Activated CD8-positive, alpha-beta T cell treated with anti-CD3 and anti-CD28 coated beads for 36 hours (primary cell): ENCODE results near the gene FBXO34. TPM values are rescaled to one million over a fixed set of nuclear protein-coding genes. Genes with fewer than 3 reads are reported as not detected.

ENCODE experiments used
- ATAC-seq: fragments of 200-7000 bp; cut with Tn5 transposase; one replicate; pipeline ENCODE4 v1.10.0; 2021; ENCODE audit warnings: mild to moderate bottlenecking, moderate library complexity
- CTCF ChIA-PET: fragments of 350-600 bp; sonication (Branson Sonifier 250); formaldehyde crosslinking; loops from one replicate; lab custom pipeline; 2021; ENCODE audit warnings: antibody characterized with exemption; lab: Charles Lee
- POLR2A ChIA-PET: fragments of 350-600 bp; sonication (Branson Sonifier 250); formaldehyde crosslinking; loops from one replicate; lab custom pipeline; 2021; ENCODE audit warnings: antibody characterized with exemption; lab: Charles Lee
- DNase-seq: peaks from one replicate; pipeline ENCODE4 v3.0.0-alpha.2; 2020
- H3K27ac Mint-ChIP-seq: one replicate; pipeline ENCODE4 v1.8.0; 2021; ENCODE audit warnings: mild to moderate bottlenecking, mixed read lengths
- H3K27me3 Mint-ChIP-seq: one replicate; pipeline ENCODE4 v1.8.0; 2021; ENCODE audit warnings: mixed read lengths
- H3K36me3 Mint-ChIP-seq: one replicate; pipeline ENCODE4 v1.8.0; 2021; ENCODE audit warnings: low read depth, mixed read lengths
- H3K4me1 Mint-ChIP-seq: one replicate; pipeline ENCODE4 v1.8.0; 2021; ENCODE audit warnings: low read depth, mixed read lengths
- H3K4me3 Mint-ChIP-seq: one replicate; pipeline ENCODE4 v1.8.0; 2021; ENCODE audit warnings: mild to moderate bottlenecking, moderate library complexity, mixed read lengths
- H3K9me3 Mint-ChIP-seq: one replicate; pipeline ENCODE4 v1.8.0; 2021; ENCODE audit warnings: mixed read lengths
- CTCF ChIP-seq: fragments of 200-600 bp; IDR thresholded peaks from one replicate; pipeline ENCODE4 v1.8.0; 2022; ENCODE audit warnings: antibody characterized with exemption, mild to moderate bottlenecking
- intact Hi-C: fragments of 100-400 bp; cut with micrococcal nuclease; formaldehyde crosslinking; loops from one replicate; pipeline ENCODE4 v1.10.0; 2022
- total RNA-seq, 2 experiments: library from RNA; stranded (reverse); gene quantifications; one replicate each; pipeline ENCODE4 v1.2.3, GENCODE V29; 2021

Gene FBXO34
- total RNA-seq, 2 experiments from 2014 or later, result 17.7 to 20.0 TPM

- Mint-ChIP-seq H3K27ac (no peak overlapping the region), H3K9me3 (no peaks in the 10 kb centered on the region), H3K4me3 (no peak overlapping the region), H3K36me3 (peaks cover 2% of the 10 kb centered on the region), H3K4me1 (peaks cover 20% of the 10 kb centered on the region), H3K27me3 (no peaks in the 10 kb centered on the region)
- CTCF ChIA-PET, result interaction anchor here (1.0 to 4.7 kb wide), 6 partner anchors 10 to 111 kb away, joined by 3 to 87 read pairs (median 4); partner anchors contain the start of gene FBXO34
- ATAC-seq, result no peak
- POLR2A ChIA-PET, result interaction anchor here (1.5 to 2.1 kb wide), 3 partner anchors 17 to 86 kb away, joined by 4 to 6 read pairs (median 5); no protein-coding TSS in a partner anchor
- intact Hi-C loops, result no loop called here
- no peak for TF ChIP-seq CTCF
- DNase-seq, result no peak
Observed at GRCh38 chr14:55356913-55357312, 85.7 kb downstream of the FBXO34 start.

- peaks cover 7% of the 10 kb centered on the region for H3K36me3 Mint-ChIP-seq
- H3K4me3 Mint-ChIP-seq, result no peak overlapping the region
- no peak for DNase-seq
- ChIA-PET POLR2A (interaction anchor here (0.9 kb wide), 1 partner anchor 9 kb away, joined by 4 read pairs; no protein-coding TSS in a partner anchor), CTCF (interaction anchor here (0.9 to 1.0 kb wide), 2 partner anchors 89 to 114 kb away, joined by 4 to 6 read pairs; partner anchors contain the start of gene FBXO34)
- intact Hi-C loops, result no loop called here
- ATAC-seq, result no peak
- no peak for TF ChIP-seq CTCF
- H3K27ac Mint-ChIP-seq, result no peak overlapping the region
- no peaks in the 10 kb centered on the region for H3K27me3 Mint-ChIP-seq
- no peaks in the 10 kb centered on the region for H3K9me3 Mint-ChIP-seq
- H3K4me1 Mint-ChIP-seq, result peaks cover 14% of the 10 kb centered on the region
Observed at GRCh38 chr14:55359307-55359706, 88.1 kb downstream of the FBXO34 start.

GRCh38 chr14:55361190-55361589, 90.0 kb downstream of the FBXO34 start:
- ChIA-PET POLR2A (interaction anchor here (1.3 kb wide), 1 partner anchor 11 kb away, joined by 5 read pairs; no protein-coding TSS in a partner anchor), CTCF (interaction anchor here (0.6 to 1.8 kb wide), 5 partner anchors 11 to 148 kb away, joined by 3 to 5 read pairs (median 4); partner anchors contain the start of gene FBXO34)
- Mint-ChIP-seq H3K27ac (no peak overlapping the region), H3K36me3 (peaks cover 13% of the 10 kb centered on the region), H3K27me3 (no peaks in the 10 kb centered on the region), H3K4me1 (peaks cover 7% of the 10 kb centered on the region), H3K9me3 (no peaks in the 10 kb centered on the region), H3K4me3 (no peak overlapping the region)
- ATAC-seq (no peak), DNase-seq (no peak)
- intact Hi-C loops, result no loop called here
- TF ChIP-seq CTCF, result no peak

GRCh38 chr14:55366271-55366670, 95.0 kb downstream of the FBXO34 start:
- TF ChIP-seq CTCF, result no peak
- H3K9me3 Mint-ChIP-seq, result no peaks in the 10 kb centered on the region
- ChIA-PET CTCF (interaction anchor here (5.2 kb wide), 1 partner anchor 12 kb away, joined by 29 read pairs; no protein-coding TSS in a partner anchor), POLR2A (no interaction called here)
- intact Hi-C loops, result no loop called here
- no peak overlapping the region for H3K4me3 Mint-ChIP-seq
- H3K4me1 Mint-ChIP-seq, result peaks cover 13% of the 10 kb centered on the region
- DNase-seq, result no peak
- no peak for ATAC-seq
- peaks cover 38% of the 10 kb centered on the region for H3K36me3 Mint-ChIP-seq
- H3K27ac Mint-ChIP-seq, result no peak overlapping the region
- H3K27me3 Mint-ChIP-seq, result no peaks in the 10 kb centered on the region

- Mint-ChIP-seq H3K4me3 (no peak overlapping the region), H3K9me3 (no peaks in the 10 kb centered on the region), H3K27ac (peak overlapping the region; percentile 63), H3K4me1 (peaks cover 44% of the 10 kb centered on the region), H3K36me3 (peaks cover 43% of the 10 kb centered on the region), H3K27me3 (no peaks in the 10 kb centered on the region)
- intact Hi-C loops, result loop anchor here (5.0 kb wide), 1 partner anchor 39 kb away; no protein-coding TSS in a partner anchor
- ATAC-seq (no peak), DNase-seq (no peak)
- CTCF ChIA-PET, result interaction anchor here (0.8 to 2.6 kb wide), 2 partner anchors 101 to 112 kb away, joined by 3 to 12 read pairs; no protein-coding TSS in a partner anchor
- TF ChIP-seq CTCF, result no peak
- POLR2A ChIA-PET, result interaction anchor here (0.6 kb wide), 1 partner anchor 98 kb away, joined by 3 read pairs; no protein-coding TSS in a partner anchor
Observed at GRCh38 chr14:55370883-55371455, 99.7 kb downstream of the FBXO34 start.
